ENCODE results near the gene STARD3NL. TPM values are rescaled to one million over a fixed set of nuclear protein-coding genes. Genes with fewer than 3 reads are reported as not detected.

The STARD3NL gene
- total and polyA plus RNA-seq, 2 of the 4 experiments (the other 2 are of a cell fraction): 51.6 to 69.7 TPM

DNA sequence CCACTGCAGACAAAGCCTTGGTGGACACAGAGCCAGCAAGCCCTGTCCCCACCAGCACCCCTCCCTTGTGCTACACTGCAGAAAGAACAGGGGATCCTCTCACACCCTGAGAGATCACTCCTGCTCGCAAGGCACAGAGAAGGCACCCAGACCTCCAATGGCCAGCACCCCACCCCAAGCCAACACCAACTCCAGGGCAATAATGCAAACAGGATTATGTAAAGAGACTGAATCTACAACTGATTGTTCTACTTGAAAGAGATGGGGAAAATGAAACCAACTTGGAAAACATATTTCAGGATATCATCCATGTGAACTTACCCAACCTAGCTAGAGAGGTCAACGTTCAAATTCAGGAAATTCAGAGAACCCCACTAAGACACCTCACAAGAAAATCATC lies 26.5 kb upstream of the STARD3NL start:
- Histone ChIP-seq H4K91ac (ENCODE audit: insufficient read depth, low read depth, low read length) (no peak overlapping the region), H3K27ac (ENCODE audit: insufficient read depth, low read length) (no peak overlapping the region), H3K56ac (ENCODE audit: extremely low read depth, insufficient read depth, low read length) (no peak overlapping the region), H3K18ac (ENCODE audit: low read depth, low read length) (no peak overlapping the region), H3K79me1 (ENCODE audit: low read depth in 1 of 2, low read length in 2 of 2) (no peaks in the 10 kb centered on the region), H4K20me1 (ENCODE audit: insufficient read depth, low read length) (no peaks in the 10 kb centered on the region), H3K36me3 (ENCODE audit: control insufficient read depth, insufficient read depth, low read length) (no peaks in the 10 kb centered on the region), H2AK9ac (replicated peaks; ENCODE audit: low read depth, low read length, poor library complexity) (no peak overlapping the region), H4K5ac (ENCODE audit: low read depth, low read length) (no peak overlapping the region), H3K9ac (ENCODE audit: low read depth, low read length) (no peak overlapping the region), H3K4me1 (ENCODE audit: control insufficient read depth, insufficient read depth, low read length) (no peaks in the 10 kb centered on the region), H2BK20ac (ENCODE audit: low read depth, low read length) (no peak overlapping the region), H3K14ac (replicated peaks; ENCODE audit: low read depth, low read length) (no peak overlapping the region), H3K9me1 (ENCODE audit: insufficient read depth, low read length) (no peaks in the 10 kb centered on the region), H3K4ac (ENCODE audit: low read depth, low read length) (no peak overlapping the region), H2BK120ac (ENCODE audit: low read depth, low read length) (no peak overlapping the region), H2AK5ac (ENCODE audit: low read depth, low read length) (no peak overlapping the region), H3K4me3 (ENCODE audit: insufficient read depth, low read depth, low read length) (no peak overlapping the region), H3K4me2 (ENCODE audit: low read depth, low read length) (no peak overlapping the region), H2AFZ (replicated peaks; ENCODE audit: low read length, poor library complexity) (no peak overlapping the region), H2BK15ac (ENCODE audit: low read depth, low read length) (no peak overlapping the region), H4K8ac (ENCODE audit: low read depth in 2 of 2, low read length in 2 of 2) (no peak overlapping the region), H3K9me3 (ENCODE audit: control insufficient read depth, insufficient read depth, low read length) (no peaks in the 10 kb centered on the region), H3K23ac (ENCODE audit: low read depth, low read length) (no peak overlapping the region), H3K27me3 (ENCODE audit: control insufficient read depth, insufficient read depth, low read length) (no peaks in the 10 kb centered on the region), H2BK5ac (ENCODE audit: low read depth, low read length, poor library complexity, severe bottlenecking) (no peak overlapping the region)
- DNase-seq: no peak
- intact Hi-C loops (cut with micrococcal nuclease): no loop called here
- ATAC-seq (ENCODE audit: low read depth): no peak
- BruUV-seq (replicated peaks): no TSS peak
- in situ Hi-C loops (cut with MboI; ENCODE audit: low sequenced_read_pairs): no loop called here
- dilution Hi-C loops (cut with HindIII; ENCODE audit: low sequenced_read_pairs, unreplicated experiment): no loop called here
- ChIA-PET POLR2A (ENCODE audit: unreplicated experiment) (no interaction called here), CTCF (no interaction called here)
- no peak for TF ChIP-seq POLR2A (IDR thresholded peaks at IDR 0.05; ENCODE audit: low read depth, low read length)
- TF ChIP-seq MAZ (IDR thresholded peaks at IDR 0.05; ENCODE audit: borderline replicate concordance, low read depth, low read length): no peak
- no peak for TF ChIP-seq MXI1 (IDR thresholded peaks at IDR 0.05; ENCODE audit: borderline replicate concordance, low read depth, low read length)
- TF ChIP-seq MAFK (IDR thresholded peaks at IDR 0.05; ENCODE audit: low read depth, low read length): no peak
- no peak for TF ChIP-seq RCOR1 (IDR thresholded peaks at IDR 0.05; ENCODE audit: insufficient replicate concordance, low read length)
- no peak for TF ChIP-seq CHD1 (IDR thresholded peaks at IDR 0.05; ENCODE audit: low read depth, low read length)
- TF ChIP-seq, protein P1, sequence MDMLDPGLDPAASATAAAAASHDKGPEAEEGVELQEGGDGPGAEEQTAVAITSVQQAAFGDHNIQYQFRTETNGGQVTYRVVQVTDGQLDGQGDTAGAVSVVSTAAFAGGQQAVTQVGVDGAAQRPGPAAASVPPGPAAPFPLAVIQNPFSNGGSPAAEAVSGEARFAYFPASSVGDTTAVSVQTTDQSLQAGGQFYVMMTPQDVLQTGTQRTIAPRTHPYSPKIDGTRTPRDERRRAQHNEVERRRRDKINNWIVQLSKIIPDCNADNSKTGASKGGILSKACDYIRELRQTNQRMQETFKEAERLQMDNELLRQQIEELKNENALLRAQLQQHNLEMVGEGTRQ (IDR thresholded peaks at IDR 0.05; ENCODE audit: low read depth, low read length): no peak
- TF ChIP-seq CEBPB (IDR thresholded peaks at IDR 0.05; ENCODE audit: low read depth, low read length): no peak
- WGBS, 2 experiments (ENCODE audit: extremely low coverage in 2 of 2, insufficient read length in 1 of 2): no CpG with 5 or more reads among the region's 2 CpGs

Measured in IMR-90 (cell line).